ENCODE measurements around the gene VSIG1. TPM values are rescaled to one million over a fixed set of nuclear protein-coding genes. Genes with fewer than 3 reads are reported as not detected.

The VSIG1 gene
- total and polyA plus RNA-seq, 12 donors, result 0.03 to 0.46 (median 0.12) TPM; not detected in 8

DNA sequence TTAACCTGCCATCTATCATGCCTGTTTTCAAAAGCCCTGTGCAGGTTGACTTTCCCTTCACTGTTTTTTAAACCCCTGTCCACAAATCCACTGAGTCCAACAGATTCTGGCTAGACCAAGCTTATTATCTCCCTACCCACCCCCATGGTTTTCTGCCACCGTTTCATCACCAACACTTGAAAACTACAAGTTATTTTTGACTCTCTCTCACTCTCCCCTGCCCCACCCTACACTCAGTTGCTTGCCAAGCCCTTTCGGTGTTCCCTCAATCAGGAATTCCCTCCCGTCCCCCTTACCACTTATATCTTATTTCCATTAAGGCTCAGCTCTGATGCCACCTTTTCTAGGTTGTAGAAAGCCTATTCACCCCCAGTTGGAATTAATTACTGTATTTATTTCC lies 76.4 kb downstream of the VSIG1 start:
- peak in 1 of 2 donors; percentile 6 for DNase-seq
- Histone ChIP-seq H3K4me1 (peaks cover 0 to 67% (median 10%) of the 10 kb centered on the region in 9 donors), H3K36me3 (peaks cover 0 to 4% (median 0%) of the 10 kb centered on the region in 9 donors), H3K27ac (peak overlapping the region in 4 of 10 donors; percentile 22 to 39 (median 35)), H3K9me3 (no peaks in the 10 kb centered on the region), H3K27me3 (peaks cover 0 to 15% (median 0%) of the 10 kb centered on the region in 7 donors), H3K4me3 (no peak overlapping the region)
- WGBS, 2 donors, result 12 to 23% methylated on average over 3 of the region's 3 CpGs
- peak in 7 of 8 donors; percentile 30 to 84 (median 56) for ATAC-seq
- TF ChIP-seq, protein P1, sequence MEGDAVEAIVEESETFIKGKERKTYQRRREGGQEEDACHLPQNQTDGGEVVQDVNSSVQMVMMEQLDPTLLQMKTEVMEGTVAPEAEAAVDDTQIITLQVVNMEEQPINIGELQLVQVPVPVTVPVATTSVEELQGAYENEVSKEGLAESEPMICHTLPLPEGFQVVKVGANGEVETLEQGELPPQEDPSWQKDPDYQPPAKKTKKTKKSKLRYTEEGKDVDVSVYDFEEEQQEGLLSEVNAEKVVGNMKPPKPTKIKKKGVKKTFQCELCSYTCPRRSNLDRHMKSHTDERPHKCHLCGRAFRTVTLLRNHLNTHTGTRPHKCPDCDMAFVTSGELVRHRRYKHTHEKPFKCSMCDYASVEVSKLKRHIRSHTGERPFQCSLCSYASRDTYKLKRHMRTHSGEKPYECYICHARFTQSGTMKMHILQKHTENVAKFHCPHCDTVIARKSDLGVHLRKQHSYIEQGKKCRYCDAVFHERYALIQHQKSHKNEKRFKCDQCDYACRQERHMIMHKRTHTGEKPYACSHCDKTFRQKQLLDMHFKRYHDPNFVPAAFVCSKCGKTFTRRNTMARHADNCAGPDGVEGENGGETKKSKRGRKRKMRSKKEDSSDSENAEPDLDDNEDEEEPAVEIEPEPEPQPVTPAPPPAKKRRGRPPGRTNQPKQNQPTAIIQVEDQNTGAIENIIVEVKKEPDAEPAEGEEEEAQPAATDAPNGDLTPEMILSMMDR (IDR thresholded peaks at IDR 0.05), result no peak
- intact Hi-C loops (cut with DNase I), result no loop called here

DNA sequence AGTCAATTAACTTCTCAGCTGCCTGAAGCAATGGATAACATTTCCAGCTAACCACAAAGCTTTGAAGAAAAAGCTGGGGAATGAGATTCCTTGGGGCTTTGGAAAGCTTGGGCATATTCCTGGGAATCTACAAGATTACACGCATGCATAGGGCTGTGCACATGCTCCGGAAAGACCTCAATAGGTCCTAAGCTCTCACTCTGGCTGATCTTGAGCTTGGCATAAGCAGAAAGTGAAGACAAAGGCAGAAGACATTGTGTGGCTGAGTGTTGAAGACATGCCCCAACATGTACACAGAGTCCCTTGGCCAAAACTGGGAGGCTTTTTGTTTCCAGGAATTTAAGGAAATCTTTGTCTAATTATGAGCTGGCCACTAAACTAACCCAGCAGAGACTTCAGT lies 77.9 kb downstream of the VSIG1 start:
- Histone ChIP-seq H3K4me3 (no peak overlapping the region), H3K36me3 (peaks cover 0 to 13% (median 0%) of the 10 kb centered on the region in 9 donors), H3K27me3 (peaks cover 0 to 23% (median 0%) of the 10 kb centered on the region in 7 donors), H3K9me3 (no peaks in the 10 kb centered on the region), H3K27ac (peak overlapping the region in 8 of 10 donors; percentile 15 to 77 (median 44)), H3K4me1 (peaks cover 0 to 68% (median 10%) of the 10 kb centered on the region in 9 donors)
- intact Hi-C loops (cut with DNase I), result no loop called here
- TF ChIP-seq, protein P1 (IDR thresholded peaks at IDR 0.05), result no peak
- DNase-seq (no peak), ATAC-seq (peak in 3 of 8 donors; percentile 26 to 62 (median 31))
- WGBS, 2 donors, result 47 to 80% methylated on average over 2 of the region's 2 CpGs

DNA sequence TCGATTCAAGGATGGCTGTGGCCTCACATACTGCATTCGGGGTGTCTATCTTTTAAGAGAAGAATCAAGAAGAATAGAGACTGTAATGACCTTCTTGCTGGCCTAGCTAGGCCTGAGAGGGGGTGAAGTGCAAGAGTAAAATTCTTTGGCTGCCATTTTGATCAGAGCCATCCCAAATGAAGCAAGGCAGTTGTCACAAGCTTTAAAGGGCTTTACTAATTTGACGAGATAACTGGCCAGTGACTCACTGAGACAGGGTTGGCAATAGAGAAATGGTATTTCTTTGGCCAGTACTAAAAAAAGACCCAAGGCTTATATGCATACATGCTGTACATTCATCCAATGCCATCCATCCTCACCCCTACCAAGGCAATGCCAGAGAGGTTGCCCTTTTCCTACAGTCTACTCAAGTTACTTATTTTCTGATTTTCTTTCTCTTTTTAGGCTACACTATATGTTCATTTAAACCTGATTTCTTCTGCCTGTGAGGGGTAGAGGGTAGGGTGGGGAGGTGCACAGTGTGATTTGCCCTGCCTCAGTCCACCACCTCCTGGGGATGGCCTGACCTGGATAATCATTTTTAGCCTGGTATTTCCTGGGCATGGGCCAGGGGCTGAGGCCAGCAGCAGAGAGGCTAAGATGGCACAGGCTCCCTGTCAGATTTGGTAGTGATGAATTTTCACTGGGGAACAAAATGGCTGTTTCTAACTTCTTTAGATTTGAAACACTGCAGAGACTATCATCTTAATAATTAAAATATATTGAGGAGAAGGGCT lies 78.9 kb downstream of the VSIG1 start:
- H3K27me3 ChIP-seq, result peaks cover 0 to 23% (median 0%) of the 10 kb centered on the region in 7 donors
- H3K27ac ChIP-seq, result peak overlapping the region in 8 of 10 donors; percentile 21 to 77 (median 45)
- DNase-seq, result peak; percentile 13 to 16
- H3K4me3 ChIP-seq, result no peak overlapping the region
- peaks cover 0 to 13% (median 0%) of the 10 kb centered on the region in 9 donors for H3K36me3 ChIP-seq
- WGBS, 2 donors, result 85 to 89% methylated on average over 3 of the region's 3 CpGs
- peaks cover 0 to 62% (median 10%) of the 10 kb centered on the region in 9 donors for H3K4me1 ChIP-seq
- intact Hi-C loops (cut with DNase I), result no loop called here
- H3K9me3 ChIP-seq, result no peaks in the 10 kb centered on the region
- ATAC-seq, result peak; percentile 34 to 86 (median 69)
- TF ChIP-seq, protein P1 (IDR thresholded peaks at IDR 0.05), result no peak

DNA sequence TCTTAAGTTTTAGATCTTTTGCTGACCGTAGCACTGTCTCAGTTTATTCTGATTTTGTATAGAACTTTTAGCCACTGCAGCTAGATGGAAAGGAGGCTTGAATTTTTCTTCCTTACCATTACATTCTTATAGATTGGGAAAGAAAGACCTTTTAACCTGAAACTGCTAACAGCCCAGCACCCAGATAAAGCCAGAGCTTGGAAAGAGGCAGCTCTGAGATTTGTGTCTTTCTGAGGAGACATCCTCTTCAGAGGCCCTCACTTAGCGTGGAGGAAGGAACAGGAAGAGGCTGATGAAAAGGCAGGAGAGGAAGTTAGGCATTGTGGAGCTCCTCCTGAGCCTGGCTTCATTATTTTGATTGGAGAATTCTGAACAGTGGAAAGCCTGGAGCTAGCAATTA lies 81.8 kb downstream of the VSIG1 start:
- 75 to 90% methylated on average over 2 of the region's 2 CpGs for WGBS, 2 donors
- TF ChIP-seq, protein P1 (IDR thresholded peaks at IDR 0.05), result no peak
- Histone ChIP-seq H3K4me3 (no peak overlapping the region), H3K36me3 (peaks cover 0 to 25% (median 0%) of the 10 kb centered on the region in 9 donors), H3K27ac (peak overlapping the region in 6 of 10 donors; percentile 1 to 64 (median 32)), H3K27me3 (peaks cover 0 to 21% (median 0%) of the 10 kb centered on the region in 7 donors), H3K4me1 (peaks cover 0 to 36% (median 6%) of the 10 kb centered on the region in 9 donors), H3K9me3 (no peaks in the 10 kb centered on the region)
- intact Hi-C loops (cut with DNase I), result no loop called here
- DNase-seq (no peak), ATAC-seq (no peak)

All from heart right ventricle (tissue), 16 donors.